ENCODE results near the gene METAP2. TPM values are rescaled to one million over a fixed set of nuclear protein-coding genes. Genes with fewer than 3 reads are reported as not detected.
"Not testable (repeated sequence)": the region's sequence is repeated elsewhere in the genome, so short reads cannot be mapped to it uniquely, and the experiment has no call there.

Gene METAP2
- total RNA-seq, 1 donor from 2014 or later = 20.6 TPM

DNA sequence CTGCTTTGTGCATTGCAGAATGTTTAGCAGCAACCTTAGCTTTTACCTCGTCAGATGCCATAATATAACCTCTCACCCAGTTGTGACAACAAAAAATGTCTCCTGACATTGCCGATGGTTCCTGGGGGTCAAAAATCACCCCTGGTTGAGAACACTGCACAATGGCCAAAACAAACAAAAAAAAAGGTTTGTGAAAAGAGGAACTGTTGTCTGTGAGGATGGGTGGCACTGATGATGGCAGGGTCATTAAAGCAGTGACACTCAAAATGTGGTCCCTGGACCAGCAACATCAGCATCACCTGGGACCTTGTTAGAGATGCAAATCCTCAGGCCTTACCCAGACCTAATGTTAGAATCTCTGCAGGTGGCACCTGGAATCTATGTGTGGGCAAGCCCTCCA lies 36.4 kb upstream of the METAP2 start:
- no peaks in the 10 kb centered on the region for H3K36me3 ChIP-seq
- intact Hi-C loops (cut with DNase I) = no loop called here
- DNase-seq (ENCODE audit: low spot score in 2 of 2) = no peak

DNA sequence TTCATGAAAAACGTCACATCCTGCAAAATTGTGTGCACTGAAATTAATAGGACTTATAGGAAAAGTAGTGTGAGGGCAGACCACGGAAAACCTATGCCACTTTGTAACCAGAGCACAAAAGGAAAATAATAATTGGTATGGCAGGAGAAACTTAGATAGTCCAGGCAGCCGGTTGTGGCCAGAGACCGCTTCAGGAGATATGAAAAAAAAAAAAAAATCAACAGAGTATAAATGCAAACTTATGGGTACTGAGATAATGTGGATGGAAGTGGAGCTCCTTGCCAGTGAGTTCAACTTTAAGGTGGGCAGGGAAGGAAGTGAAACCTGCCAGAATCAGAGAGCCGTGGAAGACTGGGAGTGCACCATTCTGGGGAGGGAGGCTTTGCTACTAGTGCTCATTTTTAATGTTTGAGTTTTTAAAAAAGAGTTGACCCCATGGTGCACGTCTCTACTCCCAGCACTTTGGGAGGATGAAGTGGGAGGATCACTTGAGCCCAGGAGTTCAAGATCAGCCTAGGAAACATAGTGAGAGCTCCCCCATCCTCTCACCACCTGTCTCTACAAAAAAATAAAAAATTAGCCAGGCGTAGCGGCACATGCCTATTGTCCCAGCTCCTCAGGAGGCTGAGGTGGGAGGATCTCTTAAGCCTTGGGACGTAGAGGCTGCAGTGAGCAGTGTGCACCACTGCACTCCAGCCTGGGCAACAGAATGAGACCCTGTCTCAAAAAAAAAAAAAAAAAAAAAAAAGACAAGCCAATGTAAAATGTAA lies 34.3 kb upstream of the METAP2 start:
- no peak overlapping the region for H3K4me3 ChIP-seq
- TF ChIP-seq CTCF (IDR thresholded peaks at IDR 0.05) = no peak
- H3K9me3 ChIP-seq = no peaks in the 10 kb centered on the region
- intact Hi-C loops (cut with DNase I) = no loop called here
- H3K27me3 ChIP-seq = no peaks in the 10 kb centered on the region
- H3K4me1 ChIP-seq = no peaks in the 10 kb centered on the region
- no peaks in the 10 kb centered on the region for H3K36me3 ChIP-seq
- H3K27ac ChIP-seq = no peak overlapping the region
- no peak for DNase-seq (ENCODE audit: low spot score in 2 of 2)

More for the DNA sequence above, 36.4 kb upstream of the METAP2 start:
- Histone ChIP-seq H3K9me3 (no peaks in the 10 kb centered on the region), H3K27ac (no peak overlapping the region), H3K27me3 (no peaks in the 10 kb centered on the region), H3K4me3 (no peak overlapping the region), H3K4me1 (no peaks in the 10 kb centered on the region)
- no peak for TF ChIP-seq CTCF (IDR thresholded peaks at IDR 0.05)

GRCh38 chr12:95440401-95440800 lies 33.6 kb upstream of the METAP2 start:
- no peak for DNase-seq (ENCODE audit: low spot score in 2 of 2)
- Histone ChIP-seq H3K9me3 (no peaks in the 10 kb centered on the region), H3K27me3 (no peaks in the 10 kb centered on the region), H3K4me3 (no peak overlapping the region), H3K4me1 (no peaks in the 10 kb centered on the region), H3K27ac (no peak overlapping the region), H3K36me3 (no peaks in the 10 kb centered on the region)
- TF ChIP-seq CTCF (IDR thresholded peaks at IDR 0.05) = no peak
- intact Hi-C loops (cut with DNase I) = no loop called here

- H3K4me1 ChIP-seq = no peaks in the 10 kb centered on the region
- no peak overlapping the region for H3K4me3 ChIP-seq
- no peaks in the 10 kb centered on the region for H3K36me3 ChIP-seq
- no peak for DNase-seq (ENCODE audit: low spot score in 2 of 2)
- H3K27ac ChIP-seq = no peak overlapping the region
- intact Hi-C loops (cut with DNase I) = no loop called here
- TF ChIP-seq CTCF (IDR thresholded peaks at IDR 0.05) = no peak
- no peaks in the 10 kb centered on the region for H3K27me3 ChIP-seq
- no peaks in the 10 kb centered on the region for H3K9me3 ChIP-seq
Measured at GRCh38 chr12:95443459-95443858, 30.5 kb upstream of the METAP2 start.

DNA sequence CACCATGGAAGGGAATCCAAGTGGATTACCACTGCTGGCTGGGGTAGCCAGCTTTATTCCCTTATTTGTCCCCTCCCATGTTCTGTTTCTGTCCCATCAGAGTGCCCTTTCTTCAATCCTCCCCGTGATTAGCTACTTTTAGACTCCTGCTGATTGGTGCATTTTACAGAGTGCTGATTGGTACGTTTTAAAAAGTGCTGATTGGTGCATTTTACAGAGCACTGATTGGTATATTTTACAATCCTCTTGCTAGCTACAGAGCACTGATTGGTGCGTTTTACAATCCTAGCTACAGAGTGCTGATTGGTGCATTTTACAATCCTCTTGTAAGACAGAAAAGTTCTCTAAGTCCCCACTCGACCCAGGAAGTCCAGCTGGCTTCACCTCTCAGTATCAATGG lies 28.9 kb upstream of the METAP2 start:
- H3K4me1 ChIP-seq; intact Hi-C loops (cut with DNase I): not testable (repeated sequence)

DNA sequence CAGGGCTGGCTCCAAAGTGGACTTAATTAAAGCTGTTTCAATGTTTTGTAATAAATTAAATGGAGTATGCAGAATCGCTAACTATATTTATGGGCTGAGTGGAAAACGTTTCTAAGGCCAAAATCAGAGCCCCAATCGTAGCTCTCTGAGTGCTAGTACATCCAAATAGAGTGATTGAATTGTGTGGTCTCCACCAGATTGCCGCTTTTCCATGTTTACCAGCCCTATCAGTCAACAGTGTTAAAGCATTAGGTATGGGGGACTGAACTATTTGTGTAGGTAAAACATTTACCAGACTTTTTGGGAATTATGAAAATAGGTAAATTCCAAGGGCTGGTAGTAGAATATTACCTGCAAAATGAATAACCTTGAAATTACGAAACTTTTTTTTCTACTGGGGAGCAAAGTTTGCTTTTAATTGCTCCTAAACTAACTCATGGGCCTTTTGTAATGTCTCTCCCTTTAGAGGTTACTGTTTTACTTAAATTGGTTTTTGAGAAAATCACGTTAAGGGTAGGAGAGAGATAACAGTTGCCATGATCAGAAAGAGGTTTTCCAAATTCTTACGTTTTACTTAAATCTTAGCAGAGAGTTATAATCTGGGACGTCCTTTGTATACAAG lies 28.0 kb upstream of the METAP2 start:
- Histone ChIP-seq H3K27me3 (no peaks in the 10 kb centered on the region), H3K4me1 (no peaks in the 10 kb centered on the region), H3K4me3 (peak overlapping the region in 1 of 2 donors; percentile 40), H3K9me3 (no peaks in the 10 kb centered on the region), H3K36me3 (no peaks in the 10 kb centered on the region), H3K27ac (no peak overlapping the region)
- no peak for TF ChIP-seq CTCF (IDR thresholded peaks at IDR 0.05)
- no peak for DNase-seq (ENCODE audit: low spot score in 2 of 2)
- intact Hi-C loops (cut with DNase I) = no loop called here

More for the DNA sequence above, 28.9 kb upstream of the METAP2 start:
- not testable (repeated sequence) for H3K4me3 ChIP-seq; H3K27me3 ChIP-seq; H3K36me3 ChIP-seq; H3K9me3 ChIP-seq; DNase-seq (ENCODE audit: low spot score in 2 of 2); H3K27ac ChIP-seq

Measured in ascending aorta (tissue), 2 donors.